HepG2 (cell line): ENCODE data around the gene LMAN2.

Experiments used
- HOXA7 ChIP-seq: sonication (generic); formaldehyde crosslinking; IDR thresholded peaks from 2 replicates; pipeline ENCODE4 v1.8.1; 2022; ENCODE audit warnings: mild to moderate bottlenecking, missing genetic modification reagents, moderate library complexity
- ISL2 ChIP-seq: sonication (generic); formaldehyde crosslinking; IDR thresholded peaks from 2 replicates; pipeline ENCODE4 v1.5.0; 2020; ENCODE audit warnings: missing genetic modification reagents
- ZSCAN9 ChIP-seq: IDR thresholded peaks from 2 replicates; pipeline ENCODE4 v1.6.1; 2016; ENCODE audit warnings: borderline replicate concordance
- TF ChIP-seq, protein P1 (sequence below): sonication (generic); formaldehyde crosslinking; IDR thresholded peaks from 2 replicates; pipeline ENCODE4 v1.4.0; 2020; ENCODE audit warnings: missing genetic modification reagents
- TF ChIP-seq, protein P2 (sequence below): IDR thresholded peaks from 2 replicates; pipeline ENCODE4 v1.6.1; 2012; ENCODE audit warnings: inconsistent platforms
- TF ChIP-seq, protein P3 (sequence below): sonication (generic); formaldehyde crosslinking; IDR thresholded peaks from 2 replicates; pipeline ENCODE4 v1.5.0; 2020; ENCODE audit warnings: mild to moderate bottlenecking, missing genetic modification reagents, moderate library complexity
- TF ChIP-seq, protein P4 (sequence below): sonication (generic); formaldehyde crosslinking; IDR thresholded peaks from 2 replicates; pipeline ENCODE4 v1.4.0; 2020; ENCODE audit warnings: mild to moderate bottlenecking, missing genetic modification reagents

DNA sequence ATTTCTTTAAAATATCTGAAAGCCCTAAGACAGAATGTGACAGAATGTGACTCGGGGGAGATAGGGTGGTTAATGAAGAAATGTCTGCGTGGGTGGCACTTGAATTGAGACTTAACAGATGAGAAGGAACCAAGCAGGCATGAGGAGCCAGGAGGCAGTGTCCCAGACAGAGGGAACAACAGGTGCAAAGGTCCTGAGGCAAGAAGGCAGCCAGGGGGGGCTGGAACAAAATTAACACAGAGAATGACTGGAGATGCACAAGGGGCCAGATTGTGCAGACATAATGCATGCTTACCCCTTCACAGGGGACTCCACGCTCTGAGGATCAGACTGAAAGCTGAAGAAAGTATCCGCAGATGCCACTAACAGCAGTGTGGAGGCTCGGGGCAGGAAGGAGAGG is 1.7 kb downstream of the LMAN2 start:
- TF ChIP-seq, protein P1, sequence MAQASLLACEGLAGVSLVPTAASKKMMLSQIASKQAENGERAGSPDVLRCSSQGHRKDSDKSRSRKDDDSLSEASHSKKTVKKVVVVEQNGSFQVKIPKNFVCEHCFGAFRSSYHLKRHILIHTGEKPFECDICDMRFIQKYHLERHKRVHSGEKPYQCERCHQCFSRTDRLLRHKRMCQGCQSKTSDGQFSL: no peak
- TF ChIP-seq ISL2 (CRISPR knock-in tag): no peak
- TF ChIP-seq, protein P2, sequence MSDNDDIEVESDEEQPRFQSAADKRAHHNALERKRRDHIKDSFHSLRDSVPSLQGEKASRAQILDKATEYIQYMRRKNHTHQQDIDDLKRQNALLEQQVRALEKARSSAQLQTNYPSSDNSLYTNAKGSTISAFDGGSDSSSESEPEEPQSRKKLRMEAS: no peak
- no peak for TF ChIP-seq HOXA7 (CRISPR knock-in tag)
- TF ChIP-seq, protein P3, sequence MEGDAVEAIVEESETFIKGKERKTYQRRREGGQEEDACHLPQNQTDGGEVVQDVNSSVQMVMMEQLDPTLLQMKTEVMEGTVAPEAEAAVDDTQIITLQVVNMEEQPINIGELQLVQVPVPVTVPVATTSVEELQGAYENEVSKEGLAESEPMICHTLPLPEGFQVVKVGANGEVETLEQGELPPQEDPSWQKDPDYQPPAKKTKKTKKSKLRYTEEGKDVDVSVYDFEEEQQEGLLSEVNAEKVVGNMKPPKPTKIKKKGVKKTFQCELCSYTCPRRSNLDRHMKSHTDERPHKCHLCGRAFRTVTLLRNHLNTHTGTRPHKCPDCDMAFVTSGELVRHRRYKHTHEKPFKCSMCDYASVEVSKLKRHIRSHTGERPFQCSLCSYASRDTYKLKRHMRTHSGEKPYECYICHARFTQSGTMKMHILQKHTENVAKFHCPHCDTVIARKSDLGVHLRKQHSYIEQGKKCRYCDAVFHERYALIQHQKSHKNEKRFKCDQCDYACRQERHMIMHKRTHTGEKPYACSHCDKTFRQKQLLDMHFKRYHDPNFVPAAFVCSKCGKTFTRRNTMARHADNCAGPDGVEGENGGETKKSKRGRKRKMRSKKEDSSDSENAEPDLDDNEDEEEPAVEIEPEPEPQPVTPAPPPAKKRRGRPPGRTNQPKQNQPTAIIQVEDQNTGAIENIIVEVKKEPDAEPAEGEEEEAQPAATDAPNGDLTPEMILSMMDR (CRISPR knock-in tag): no peak
- TF ChIP-seq ZSCAN9 (CRISPR knock-in tag): no peak
- TF ChIP-seq, protein P4, sequence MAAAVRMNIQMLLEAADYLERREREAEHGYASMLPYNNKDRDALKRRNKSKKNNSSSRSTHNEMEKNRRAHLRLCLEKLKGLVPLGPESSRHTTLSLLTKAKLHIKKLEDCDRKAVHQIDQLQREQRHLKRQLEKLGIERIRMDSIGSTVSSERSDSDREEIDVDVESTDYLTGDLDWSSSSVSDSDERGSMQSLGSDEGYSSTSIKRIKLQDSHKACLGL (CRISPR knock-in tag): no peak
